ENCODE results near the gene C1QTNF5. TPM values are rescaled to one million over a fixed set of nuclear protein-coding genes. Genes with fewer than 3 reads are reported as not detected.

Gene C1QTNF5
- total RNA-seq, 1 donor from 2014 or later: 47.6 TPM

- DNase-seq (no peak), ATAC-seq (no peak)
- Histone ChIP-seq H3K4me1 (peaks cover 11% of the 10 kb centered on the region), H3K4me3 (no peak overlapping the region), H3K36me3 (no peaks in the 10 kb centered on the region), H3K9me3 (no peaks in the 10 kb centered on the region), H3K27ac (no peak overlapping the region), H3K27me3 (peaks cover 9% of the 10 kb centered on the region)
- TF ChIP-seq, protein P1, sequence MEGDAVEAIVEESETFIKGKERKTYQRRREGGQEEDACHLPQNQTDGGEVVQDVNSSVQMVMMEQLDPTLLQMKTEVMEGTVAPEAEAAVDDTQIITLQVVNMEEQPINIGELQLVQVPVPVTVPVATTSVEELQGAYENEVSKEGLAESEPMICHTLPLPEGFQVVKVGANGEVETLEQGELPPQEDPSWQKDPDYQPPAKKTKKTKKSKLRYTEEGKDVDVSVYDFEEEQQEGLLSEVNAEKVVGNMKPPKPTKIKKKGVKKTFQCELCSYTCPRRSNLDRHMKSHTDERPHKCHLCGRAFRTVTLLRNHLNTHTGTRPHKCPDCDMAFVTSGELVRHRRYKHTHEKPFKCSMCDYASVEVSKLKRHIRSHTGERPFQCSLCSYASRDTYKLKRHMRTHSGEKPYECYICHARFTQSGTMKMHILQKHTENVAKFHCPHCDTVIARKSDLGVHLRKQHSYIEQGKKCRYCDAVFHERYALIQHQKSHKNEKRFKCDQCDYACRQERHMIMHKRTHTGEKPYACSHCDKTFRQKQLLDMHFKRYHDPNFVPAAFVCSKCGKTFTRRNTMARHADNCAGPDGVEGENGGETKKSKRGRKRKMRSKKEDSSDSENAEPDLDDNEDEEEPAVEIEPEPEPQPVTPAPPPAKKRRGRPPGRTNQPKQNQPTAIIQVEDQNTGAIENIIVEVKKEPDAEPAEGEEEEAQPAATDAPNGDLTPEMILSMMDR (IDR thresholded peaks at IDR 0.05): no peak
- intact Hi-C loops (cut with DNase I): no loop called here
Observed at GRCh38 chr11:119345685-119346084, 5.0 kb upstream of the C1QTNF5 start.

GRCh38 chr11:119344291-119345010, 3.8 kb upstream of the C1QTNF5 start:
- intact Hi-C loops (cut with DNase I): no loop called here
- H3K27me3 ChIP-seq: peaks cover 13% of the 10 kb centered on the region
- no peaks in the 10 kb centered on the region for H3K36me3 ChIP-seq
- H3K4me3 ChIP-seq: no peak overlapping the region
- ATAC-seq (no peak), DNase-seq (no peak)
- TF ChIP-seq, protein P1 (IDR thresholded peaks at IDR 0.05): no peak
- peaks cover 11% of the 10 kb centered on the region for H3K4me1 ChIP-seq
- no peaks in the 10 kb centered on the region for H3K9me3 ChIP-seq
- H3K27ac ChIP-seq: no peak overlapping the region

- Histone ChIP-seq H3K9me3 (no peaks in the 10 kb centered on the region), H3K4me1 (peaks cover 11% of the 10 kb centered on the region), H3K36me3 (no peaks in the 10 kb centered on the region), H3K4me3 (no peak overlapping the region), H3K27ac (no peak overlapping the region), H3K27me3 (peaks cover 18% of the 10 kb centered on the region)
- DNase-seq (no peak), ATAC-seq (no peak)
- TF ChIP-seq, protein P1 (IDR thresholded peaks at IDR 0.05): no peak
- intact Hi-C loops (cut with DNase I): no loop called here
Observed at GRCh38 chr11:119343726-119344125, 3.0 kb upstream of the C1QTNF5 start.

GRCh38 chr11:119342362-119343130, 1.9 kb upstream of the C1QTNF5 start:
- ATAC-seq (no peak), DNase-seq (no peak)
- Histone ChIP-seq H3K27me3 (peaks cover 18% of the 10 kb centered on the region), H3K4me3 (no peak overlapping the region), H3K36me3 (no peaks in the 10 kb centered on the region), H3K9me3 (no peaks in the 10 kb centered on the region), H3K27ac (no peak overlapping the region), H3K4me1 (peaks cover 21% of the 10 kb centered on the region)
- intact Hi-C loops (cut with DNase I): no loop called here
- TF ChIP-seq, protein P1 (IDR thresholded peaks at IDR 0.05): no peak

- Histone ChIP-seq H3K27me3 (peaks cover 18% of the 10 kb centered on the region), H3K4me3 (no peak overlapping the region), H3K36me3 (peaks cover 2% of the 10 kb centered on the region), H3K4me1 (peaks cover 22% of the 10 kb centered on the region), H3K27ac (no peak overlapping the region), H3K9me3 (no peaks in the 10 kb centered on the region)
- TF ChIP-seq, protein P1 (IDR thresholded peaks at IDR 0.05): no peak
- intact Hi-C loops (cut with DNase I): no loop called here
- no peak for ATAC-seq
- DNase-seq: no peak
Observed at GRCh38 chr11:119342023-119342300, 1.3 kb upstream of the C1QTNF5 start.

Measured in upper lobe of right lung (tissue), 1 donor.